GM23338 (cell line): ENCODE data around the gene ATP9B.

Source experiments
- CREB1 ChIP-seq: fragments of 250-450 bp; sonication (Bioruptor Pico); IDR thresholded peaks from 2 replicates; pipeline ENCODE4 v1.5.0; 2020; ENCODE audit warnings: low read depth, mild to moderate bottlenecking, moderate library complexity
- EZH2phosphoT487 ChIP-seq: fragments of 200-600 bp; sonication (generic); IDR thresholded peaks from one replicate; pipeline ENCODE4 v1.8.1; 2018; ENCODE audit warnings: antibody characterized with exemption; ENCODE audit not compliant: unreplicated experiment
- POLR2AphosphoS5 ChIP-seq: IDR thresholded peaks from 2 replicates; pipeline ENCODE4 v1.6.1; 2016; ENCODE audit warnings: antibody characterized with exemption, low read depth

GRCh38 chr18:79332646-79333045 lies 263.5 kb downstream of the ATP9B start:
- TF ChIP-seq POLR2AphosphoS5 (no peak), CREB1 (CRISPR knock-in tag) (no peak), EZH2phosphoT487 (no peak)
